ENCODE measurements around the gene CD19. TPM values are rescaled to one million over a fixed set of nuclear protein-coding genes. Genes with fewer than 3 reads are reported as not detected.

CD19 gene
- total RNA-seq, 1 donor from 2014 or later: not detected

GRCh38 chr16:28983644-28984043 lies 51.9 kb downstream of the CD19 start:
- no peak overlapping the region for H3K27ac ChIP-seq (replicated peaks)
- no peaks in the 10 kb centered on the region for H3K4me1 ChIP-seq
- H3K27me3 ChIP-seq (ENCODE audit: low read depth): no peaks in the 10 kb centered on the region
- TF ChIP-seq CTCF (IDR thresholded peaks at IDR 0.05; ENCODE audit: borderline replicate concordance): no peak
- H3K4me3 ChIP-seq: no peak overlapping the region
- H3K36me3 ChIP-seq: peaks cover 93% of the 10 kb centered on the region
- no peak for DNase-seq
- intact Hi-C loops (cut with micrococcal nuclease): no loop called here
- H3K9me3 ChIP-seq (replicated peaks): peaks cover 20% of the 10 kb centered on the region

GRCh38 chr16:28984091-28984490 lies 52.3 kb downstream of the CD19 start:
- Histone ChIP-seq H3K27ac (replicated peaks) (no peak overlapping the region), H3K27me3 (ENCODE audit: low read depth) (no peaks in the 10 kb centered on the region), H3K9me3 (replicated peaks) (peaks cover 20% of the 10 kb centered on the region), H3K36me3 (peaks cover 90% of the 10 kb centered on the region), H3K4me1 (no peaks in the 10 kb centered on the region), H3K4me3 (no peak overlapping the region)
- no peak for DNase-seq
- no peak for TF ChIP-seq CTCF (IDR thresholded peaks at IDR 0.05; ENCODE audit: borderline replicate concordance)
- intact Hi-C loops (cut with micrococcal nuclease): no loop called here

DNA sequence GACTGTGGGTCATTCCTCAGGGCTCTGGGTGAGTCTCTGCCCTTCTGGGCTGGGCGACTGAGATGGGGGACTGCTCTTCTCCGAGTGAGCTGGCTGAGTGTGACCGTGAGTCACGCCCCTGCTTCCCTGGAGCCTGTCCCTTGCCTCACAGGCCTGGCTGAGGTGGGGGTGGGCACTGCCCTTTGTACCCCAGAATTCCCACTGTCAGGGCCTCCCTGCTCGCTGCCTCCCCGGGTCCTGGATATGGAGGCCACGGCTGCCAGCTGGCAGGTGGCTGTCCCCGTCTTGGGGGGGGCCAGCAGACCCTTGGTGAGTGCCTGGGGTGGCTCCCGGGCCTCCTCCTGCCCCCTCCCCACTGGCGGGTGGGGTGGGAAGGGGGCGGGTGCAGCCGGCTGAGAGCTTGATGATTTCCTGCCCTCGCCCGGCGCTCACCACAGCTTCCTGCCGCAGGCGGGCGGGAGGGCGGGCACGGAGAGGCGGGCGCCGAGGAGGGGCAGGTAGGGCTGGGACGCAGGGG lies 52.9 kb downstream of the CD19 start, which contains the start of gene LAT:
LAT (plus strand) TSS at position 434 of the 517 bp plus-strand sequence. CDS start 366 bp downstream, outside the sequence.
- no peak for DNase-seq
- Histone ChIP-seq H3K4me1 (no peaks in the 10 kb centered on the region), H3K9me3 (replicated peaks) (peaks cover 20% of the 10 kb centered on the region), H3K36me3 (peaks cover 85% of the 10 kb centered on the region), H3K27ac (replicated peaks) (no peak within 1 kb of the TSS), H3K27me3 (ENCODE audit: low read depth) (no peaks in the 10 kb centered on the region), H3K4me3 (no peak within 1 kb of the TSS)
- no peak for TF ChIP-seq CTCF (IDR thresholded peaks at IDR 0.05; ENCODE audit: borderline replicate concordance)
- intact Hi-C loops (cut with micrococcal nuclease): no loop called here

DNA sequence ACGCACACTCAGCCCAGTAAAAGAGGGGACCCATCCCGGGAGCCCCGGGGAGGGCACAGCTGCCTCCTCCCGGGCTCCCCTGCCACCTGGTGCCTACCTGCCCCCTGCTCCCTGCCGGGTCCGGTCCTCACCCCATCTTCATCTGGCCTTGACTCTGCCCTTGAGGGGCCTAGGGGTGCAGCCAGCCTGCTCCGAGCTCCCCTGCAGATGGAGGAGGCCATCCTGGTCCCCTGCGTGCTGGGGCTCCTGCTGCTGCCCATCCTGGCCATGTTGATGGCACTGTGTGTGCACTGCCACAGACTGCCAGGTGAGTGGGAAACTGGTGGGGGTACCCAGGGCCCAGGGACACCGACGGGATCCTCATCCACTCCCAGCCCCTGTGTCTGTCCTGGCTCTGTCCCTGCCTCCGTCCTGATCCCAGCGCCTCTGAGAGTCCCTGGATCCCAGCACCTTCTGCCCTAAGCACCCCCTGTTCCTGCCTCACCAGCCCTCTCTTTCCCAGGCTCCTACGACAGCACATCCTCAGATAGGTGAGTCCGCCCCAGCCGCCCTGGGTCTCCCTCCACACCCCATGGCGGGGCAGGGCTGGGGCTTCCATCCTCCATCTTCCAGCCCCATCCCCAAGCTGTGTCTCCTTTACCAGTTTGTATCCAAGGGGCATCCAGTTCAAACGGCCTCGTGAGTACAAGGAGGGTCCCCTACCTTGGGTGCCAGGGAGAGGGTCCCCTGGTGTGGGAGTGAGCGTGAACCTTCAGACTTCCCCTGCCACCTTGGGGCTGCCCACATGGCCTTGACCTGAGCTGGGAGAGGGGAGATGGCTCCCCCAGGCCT lies 53.7 kb downstream of the CD19 start:
- Histone ChIP-seq H3K9me3 (replicated peaks) (peaks cover 20% of the 10 kb centered on the region), H3K27ac (replicated peaks) (no peak overlapping the region), H3K4me1 (no peaks in the 10 kb centered on the region), H3K36me3 (peaks cover 77% of the 10 kb centered on the region), H3K27me3 (ENCODE audit: low read depth) (no peaks in the 10 kb centered on the region), H3K4me3 (no peak overlapping the region)
- TF ChIP-seq CTCF (IDR thresholded peaks at IDR 0.05; ENCODE audit: borderline replicate concordance): no peak
- intact Hi-C loops (cut with micrococcal nuclease): no loop called here
- no peak for DNase-seq

- no peaks in the 10 kb centered on the region for H3K27me3 ChIP-seq (ENCODE audit: low read depth)
- no peak for TF ChIP-seq CTCF (IDR thresholded peaks at IDR 0.05; ENCODE audit: borderline replicate concordance)
- H3K9me3 ChIP-seq (replicated peaks): peaks cover 19% of the 10 kb centered on the region
- no peak overlapping the region for H3K4me3 ChIP-seq
- H3K36me3 ChIP-seq: peaks cover 71% of the 10 kb centered on the region
- H3K4me1 ChIP-seq: no peaks in the 10 kb centered on the region
- DNase-seq: no peak
- no peak overlapping the region for H3K27ac ChIP-seq (replicated peaks)
- intact Hi-C loops (cut with micrococcal nuclease): no loop called here
Measured at GRCh38 chr16:28986046-28986445, 54.3 kb downstream of the CD19 start.
